Measurements from ENCODE around the gene LHFPL5.

LHFPL5 gene

GRCh38 chr6:35809809-35810208 is 4.7 kb downstream of the LHFPL5 start:
- Histone ChIP-seq H3K27ac (replicated peaks) (no peak overlapping the region), H3K27me3 (ENCODE audit: insufficient read depth, poor library complexity, severe bottlenecking) (no peaks in the 10 kb centered on the region), H3K4me3 (replicated peaks; ENCODE audit: insufficient read depth, low read length) (no peak overlapping the region)
- TF ChIP-seq REST (IDR thresholded peaks at IDR 0.05; ENCODE audit: insufficient replicate concordance, low read depth) (no peak), GABPA (IDR thresholded peaks at IDR 0.05; ENCODE audit: low read depth) (no peak), SPI1 (IDR thresholded peaks at IDR 0.05; ENCODE audit: borderline replicate concordance, low read depth) (no peak), POLR2AphosphoS5 (IDR thresholded peaks at IDR 0.05; ENCODE audit: low read depth) (no peak), CTCF (IDR thresholded peaks at IDR 0.05; ENCODE audit: insufficient read depth, low read length) (no peak)
- no peak for DNase-seq (ENCODE audit: low read depth in 1 of 2, low spot score in 1 of 2)

GRCh38 chr6:35810971-35811698 is 6.0 kb downstream of the LHFPL5 start:
- Histone ChIP-seq H3K27ac (replicated peaks) (no peak overlapping the region), H3K27me3 (ENCODE audit: insufficient read depth, poor library complexity, severe bottlenecking) (no peaks in the 10 kb centered on the region), H3K4me3 (replicated peaks; ENCODE audit: insufficient read depth, low read length) (no peak overlapping the region)
- TF ChIP-seq SPI1 (IDR thresholded peaks at IDR 0.05; ENCODE audit: borderline replicate concordance, low read depth), result no peak
- DNase-seq (ENCODE audit: low read depth in 1 of 2, low spot score in 1 of 2), result no peak

- Histone ChIP-seq H3K27ac (replicated peaks) (no peak overlapping the region), H3K27me3 (ENCODE audit: insufficient read depth, poor library complexity, severe bottlenecking) (no peaks in the 10 kb centered on the region), H3K4me3 (replicated peaks; ENCODE audit: insufficient read depth, low read length) (no peak overlapping the region)
- no peak for DNase-seq (ENCODE audit: low read depth in 1 of 2, low spot score in 1 of 2)
- TF ChIP-seq POLR2AphosphoS5 (IDR thresholded peaks at IDR 0.05; ENCODE audit: low read depth) (no peak), CTCF (IDR thresholded peaks at IDR 0.05; ENCODE audit: insufficient read depth, low read length) (no peak), REST (IDR thresholded peaks at IDR 0.05; ENCODE audit: insufficient replicate concordance, low read depth) (no peak)
Observed at GRCh38 chr6:35811699-35811995, 6.5 kb downstream of the LHFPL5 start.

- TF ChIP-seq GABPA (IDR thresholded peaks at IDR 0.05; ENCODE audit: low read depth), result no peak
- no peak for TF ChIP-seq SPI1 (IDR thresholded peaks at IDR 0.05; ENCODE audit: borderline replicate concordance, low read depth)
- TF ChIP-seq POLR2AphosphoS5 (IDR thresholded peaks at IDR 0.05; ENCODE audit: low read depth), result no peak
- TF ChIP-seq REST (IDR thresholded peaks at IDR 0.05; ENCODE audit: insufficient replicate concordance, low read depth), result no peak
- no peak for TF ChIP-seq CTCF (IDR thresholded peaks at IDR 0.05; ENCODE audit: insufficient read depth, low read length)
- no peaks in the 10 kb centered on the region for H3K27me3 ChIP-seq (ENCODE audit: insufficient read depth, poor library complexity, severe bottlenecking)
- H3K27ac ChIP-seq (replicated peaks), result no peak overlapping the region
- H3K4me3 ChIP-seq (replicated peaks; ENCODE audit: insufficient read depth, low read length), result no peak overlapping the region
- DNase-seq (ENCODE audit: low read depth in 1 of 2, low spot score in 1 of 2), result no peak
Observed at GRCh38 chr6:35817515-35817914, 12.4 kb downstream of the LHFPL5 start.

Data from HL-60 (cell line).